GM21447 (cell line): ENCODE measurements around the gene PALM2AKAP2.
"Not testable (repeated sequence)": the region's sequence is repeated elsewhere in the genome, so short reads cannot be mapped to it uniquely, and the experiment has no call there.

ENCODE experiments used
- ATAC-seq: cut with Tn5 transposase; IDR thresholded peaks from one replicate; pipeline ENCODE4 v1.9.1; 2021; ENCODE audit not compliant: unreplicated experiment

The PALM2AKAP2 gene

DNA sequence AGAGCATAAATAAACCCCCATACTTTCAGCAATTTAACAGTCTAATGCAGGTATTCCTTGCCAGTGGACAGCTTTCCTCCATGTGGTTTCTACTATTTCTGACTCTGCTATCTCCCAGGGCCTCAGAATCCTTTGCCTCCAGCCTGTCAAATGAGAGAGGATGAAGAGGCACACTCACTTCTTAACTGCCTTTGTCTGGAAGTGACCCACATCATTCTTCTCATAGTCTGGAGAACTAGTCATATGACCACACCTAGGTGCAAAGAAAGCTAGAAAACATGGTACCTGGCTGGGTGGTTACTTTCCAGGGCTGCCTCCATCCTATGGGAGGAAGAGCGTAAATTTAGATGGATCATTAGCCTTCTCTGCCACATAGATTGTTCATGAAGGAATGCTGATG, 22.5 kb downstream of the PALM2AKAP2 start:
- ATAC-seq = no peak

DNA sequence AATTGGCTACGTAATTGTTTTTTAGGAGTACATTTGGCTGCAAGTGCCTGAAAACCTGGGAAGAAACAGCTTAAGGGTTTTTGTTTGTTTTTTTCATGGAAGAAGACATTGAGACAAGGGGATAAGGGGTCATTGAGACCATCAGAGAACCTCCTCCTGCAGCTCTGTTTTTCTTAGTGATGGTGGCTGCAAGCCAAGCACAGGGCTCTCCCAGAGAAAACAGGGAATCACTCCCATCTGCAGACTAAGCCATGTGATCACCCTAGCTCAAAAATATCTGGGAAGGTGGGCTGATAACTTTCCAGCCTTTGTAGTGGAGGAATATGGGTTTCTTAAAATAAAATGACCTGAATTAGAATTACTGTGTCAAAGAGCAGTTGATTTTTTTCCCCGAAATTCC, 25.1 kb downstream of the PALM2AKAP2 start:
- no peak for ATAC-seq

- ATAC-seq = no peak
Observed at GRCh38 chr9:109806506-109807115, 26.6 kb downstream of the PALM2AKAP2 start.

GRCh38 chr9:109811876-109812275, 31.9 kb downstream of the PALM2AKAP2 start:
- ATAC-seq = no peak

DNA sequence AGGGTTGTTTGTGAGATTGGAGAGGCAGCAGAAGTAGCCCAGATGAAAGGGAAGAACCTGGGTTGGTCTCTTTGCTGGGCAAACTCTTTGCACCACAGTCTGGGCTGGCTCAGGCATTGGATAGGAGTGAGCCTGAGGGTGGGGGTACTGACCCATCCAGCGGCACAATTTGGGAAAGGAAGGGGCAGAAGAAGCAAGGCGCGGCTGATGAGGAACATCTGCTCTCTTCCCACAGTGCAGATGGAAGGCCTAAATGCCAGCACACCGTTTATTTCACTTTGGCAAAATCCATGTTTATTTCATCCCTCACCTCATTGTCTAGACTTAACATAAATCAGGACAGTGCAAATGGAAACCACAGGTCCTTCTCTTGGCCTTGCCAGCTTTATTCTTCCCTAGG, 32.3 kb downstream of the PALM2AKAP2 start:
- ATAC-seq = no peak

DNA sequence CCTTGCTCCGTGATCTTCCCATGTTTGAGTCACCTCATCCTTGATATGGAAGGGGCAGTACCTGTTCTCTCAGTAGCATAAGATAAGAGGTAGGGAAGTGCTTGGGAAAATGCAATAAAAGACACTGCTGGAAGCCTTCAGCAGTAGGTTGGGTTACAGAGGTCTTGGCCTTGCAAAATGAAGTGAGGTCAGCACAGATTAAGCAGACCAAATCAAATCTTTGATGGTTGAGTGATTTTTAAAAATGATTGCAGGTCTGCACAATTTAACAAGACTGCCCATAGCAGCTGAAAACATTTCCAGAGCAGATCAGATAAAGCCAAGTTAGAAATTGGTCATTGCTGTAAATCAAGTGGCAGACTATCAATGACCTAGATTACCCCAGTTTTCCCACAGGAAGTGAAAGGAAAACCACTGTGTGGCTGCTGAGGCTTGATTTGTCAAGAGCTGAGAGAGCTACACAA, 32.9 kb downstream of the PALM2AKAP2 start:
- ATAC-seq = no peak

DNA sequence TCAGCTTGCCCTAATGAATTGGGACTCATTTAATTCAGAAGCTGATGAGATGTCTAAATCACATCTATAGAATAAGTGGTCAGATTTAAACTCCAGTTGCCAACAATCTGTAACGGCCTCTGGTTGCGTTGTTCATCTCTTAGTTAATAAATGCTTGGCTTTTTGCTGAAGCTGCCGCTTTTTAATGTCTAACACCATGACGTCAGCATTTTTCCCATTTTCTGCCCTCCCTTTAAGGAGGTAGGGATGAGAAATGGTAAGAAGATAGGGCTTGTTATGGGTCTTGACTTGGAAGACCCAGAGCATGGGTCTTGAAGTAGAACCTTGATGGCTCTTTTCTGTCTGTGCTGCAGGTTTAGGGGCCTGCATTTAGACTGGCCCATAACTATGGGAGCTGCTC, 33.3 kb downstream of the PALM2AKAP2 start:
- no peak for ATAC-seq

GRCh38 chr9:109813829-109814228, 33.8 kb downstream of the PALM2AKAP2 start:
- ATAC-seq = no peak

DNA sequence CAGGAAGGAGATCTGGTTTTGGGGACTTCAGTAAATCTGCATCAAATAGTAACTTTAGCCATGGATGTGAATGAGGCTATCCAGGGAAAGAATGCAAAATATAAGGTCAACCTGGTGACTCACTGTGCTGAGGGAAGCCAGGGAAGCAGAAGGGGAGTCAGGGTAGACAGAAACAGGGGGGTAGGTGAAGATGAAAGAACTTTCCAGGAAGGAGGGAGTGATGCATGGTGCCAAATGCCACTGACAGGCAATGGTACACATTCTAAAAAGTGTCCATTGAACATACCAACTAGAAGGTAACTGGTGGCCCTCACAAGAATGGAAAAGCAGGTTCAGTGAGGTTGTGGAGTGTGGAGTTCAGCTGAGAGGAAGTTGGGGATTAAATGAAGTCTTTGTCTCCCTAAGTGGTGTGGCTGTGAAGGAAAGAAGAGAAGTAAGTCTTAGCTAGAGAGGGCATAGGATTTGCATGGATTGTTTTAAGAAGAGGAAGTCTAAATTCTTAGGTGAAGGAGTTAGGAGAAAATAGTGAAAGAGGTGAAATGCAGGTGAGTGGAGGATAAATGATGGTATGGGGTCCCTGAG, 35.5 kb downstream of the PALM2AKAP2 start:
- no peak for ATAC-seq

DNA sequence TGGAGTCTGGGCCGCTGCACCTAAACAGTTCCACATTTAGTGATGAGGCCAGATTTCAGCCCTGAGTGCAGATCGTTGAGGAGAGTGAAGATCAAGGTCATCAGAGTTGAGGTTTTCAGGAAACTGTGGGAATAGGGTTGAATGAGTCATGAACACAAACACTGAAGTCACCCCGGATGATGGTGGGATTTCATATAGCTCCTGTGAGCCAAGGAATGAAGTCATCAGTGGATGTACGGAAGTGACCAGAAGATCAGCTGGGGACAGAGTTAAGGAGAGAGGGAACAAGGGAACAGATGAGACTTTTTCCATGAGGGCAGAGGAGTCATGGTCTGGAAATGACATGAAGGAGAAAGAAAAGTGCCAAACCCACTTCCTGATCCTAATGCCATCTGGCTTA, 36.5 kb downstream of the PALM2AKAP2 start:
- no peak for ATAC-seq

DNA sequence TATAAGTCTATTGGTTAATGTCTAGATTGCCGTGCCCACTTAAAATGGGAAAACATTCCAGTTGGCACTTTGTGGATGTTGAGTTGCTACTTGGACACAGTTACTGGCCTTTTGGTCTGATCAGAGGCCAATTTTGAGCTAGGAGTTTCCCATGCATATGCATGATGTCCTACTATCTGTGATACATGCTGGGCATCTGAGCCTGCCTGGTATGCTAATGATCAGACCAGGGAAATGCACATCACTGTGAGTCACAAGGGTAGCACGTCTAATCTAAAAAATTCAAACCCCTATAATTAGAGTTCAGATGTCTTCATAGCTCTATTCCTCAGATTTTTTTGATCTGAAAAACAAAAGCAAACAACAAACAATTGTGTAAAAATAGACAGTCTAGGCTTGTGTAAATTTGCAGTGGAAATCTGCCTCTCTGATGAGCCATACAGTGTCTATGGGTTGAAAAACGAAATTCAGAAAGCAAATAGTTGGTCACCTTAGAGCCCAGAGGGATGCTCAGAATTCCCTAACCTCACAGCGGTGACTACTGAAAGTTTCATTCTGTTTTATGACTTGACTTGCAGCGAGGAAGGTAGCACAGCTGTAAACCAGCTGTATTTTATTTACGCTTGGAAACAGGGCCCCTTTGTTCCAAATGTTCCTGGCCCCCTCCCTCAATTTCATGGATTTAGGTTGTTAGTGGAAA, 37.3 kb downstream of the PALM2AKAP2 start:
- ATAC-seq = no peak

DNA sequence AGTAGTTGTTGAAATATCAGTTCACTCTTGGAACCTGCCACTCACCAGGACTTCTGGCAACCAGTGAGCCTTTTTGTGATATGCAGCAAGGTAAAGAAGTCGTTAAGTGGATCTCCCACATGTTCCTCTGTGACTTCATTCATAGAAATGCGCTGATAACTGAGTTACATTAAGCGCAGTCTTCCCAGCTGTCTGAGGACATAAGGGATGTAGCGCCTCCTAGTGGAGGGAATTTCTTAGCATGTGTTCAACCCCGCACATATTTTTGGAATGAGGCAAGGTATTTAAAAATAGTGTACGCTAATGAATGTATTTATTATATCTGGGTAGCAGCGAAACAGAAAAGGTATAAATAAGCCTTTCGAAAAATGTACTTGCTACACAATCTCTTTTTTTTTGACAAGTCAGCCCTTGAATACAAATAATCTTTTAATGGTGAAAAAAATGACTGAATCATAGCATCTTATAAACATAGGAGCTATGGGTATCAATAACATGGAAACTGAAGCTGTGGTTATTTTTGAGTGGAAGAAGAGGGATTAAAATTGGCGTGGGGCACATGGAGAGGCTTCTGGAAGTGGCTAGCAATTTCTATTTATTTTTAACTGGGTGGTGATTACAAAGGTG, 38.0 kb downstream of the PALM2AKAP2 start:
- peak; percentile 71 for ATAC-seq

DNA sequence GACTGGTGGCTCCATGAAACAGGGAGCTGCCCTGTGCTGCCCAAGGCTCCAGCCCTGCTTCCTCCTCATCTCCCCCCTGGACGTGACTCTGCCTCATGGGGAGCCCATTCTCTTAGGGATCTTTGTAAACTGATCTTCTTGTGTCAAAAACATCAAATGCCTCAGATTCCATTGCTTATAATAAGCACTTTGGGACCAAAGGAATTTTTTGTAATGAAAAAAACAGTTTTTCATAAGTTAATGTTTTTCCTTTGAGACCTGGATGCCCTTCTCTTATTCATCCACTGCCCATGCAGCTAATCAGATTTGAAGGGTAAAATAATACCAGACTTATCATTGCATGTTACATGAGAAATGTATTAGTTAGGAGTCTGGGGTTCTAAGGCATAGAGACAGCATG, 41.7 kb downstream of the PALM2AKAP2 start:
- no peak for ATAC-seq

GRCh38 chr9:109825383-109825782, 45.4 kb downstream of the PALM2AKAP2 start:
- not testable (repeated sequence) for ATAC-seq

DNA sequence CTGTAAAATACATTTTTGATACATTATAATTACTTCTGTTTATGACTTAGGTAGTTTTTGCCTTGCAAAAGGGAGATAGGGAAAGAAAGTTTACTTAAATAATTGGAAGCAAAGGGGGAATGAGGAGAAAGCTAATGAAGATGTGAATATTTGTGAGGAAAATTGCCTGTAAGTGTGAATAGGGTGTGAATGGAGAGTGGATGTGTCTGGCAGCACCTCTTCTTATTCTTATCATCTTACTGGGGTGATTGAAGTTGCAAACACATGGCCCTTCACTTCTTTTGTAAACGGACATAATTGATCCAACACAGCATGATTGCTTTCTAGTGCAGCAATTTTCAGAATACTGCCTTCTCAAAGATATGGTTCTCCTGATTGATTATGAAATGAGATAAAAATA, 46.6 kb downstream of the PALM2AKAP2 start:
- no peak for ATAC-seq

DNA sequence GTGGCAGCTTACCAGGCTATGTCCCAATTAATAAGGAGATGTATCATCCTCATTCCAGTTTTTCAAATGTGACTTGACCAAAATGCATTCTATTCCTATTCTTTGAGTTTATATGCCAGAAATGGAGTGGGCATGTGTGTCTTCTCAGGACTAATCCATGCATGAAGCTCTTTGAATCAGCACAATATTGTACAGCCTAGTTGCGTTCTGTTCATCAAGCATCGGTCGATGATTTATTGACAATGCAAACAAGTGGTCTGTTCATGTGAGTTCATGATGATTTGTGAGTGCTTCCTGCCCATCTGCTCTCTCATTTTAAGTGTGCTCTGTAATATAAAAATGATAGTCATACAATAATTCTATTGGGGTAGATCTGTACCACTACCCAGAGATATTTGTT, 48.3 kb downstream of the PALM2AKAP2 start:
- ATAC-seq = no peak
